ENCODE measurements around the gene PRKCE.

GRCh38 chr2:45606796-45607195 lies 44.7 kb upstream of the PRKCE start:
- TF ChIP-seq POLR2AphosphoS5 (IDR thresholded peaks at IDR 0.05; ENCODE audit: borderline replicate concordance, low read depth, low read length) (no peak), EZH2 (IDR thresholded peaks at IDR 0.05) (no peak), FOXP2 (optimal IDR thresholded peaks at IDR 0.05; ENCODE audit: control extremely low read depth, extremely low read length, insufficient read depth) (no peak)
